ENCODE measurements around the gene DHRS4L2.
"Not testable (repeated sequence)": the region's sequence is repeated elsewhere in the genome, so short reads cannot be mapped to it uniquely, and the experiment has no call there.

DNA sequence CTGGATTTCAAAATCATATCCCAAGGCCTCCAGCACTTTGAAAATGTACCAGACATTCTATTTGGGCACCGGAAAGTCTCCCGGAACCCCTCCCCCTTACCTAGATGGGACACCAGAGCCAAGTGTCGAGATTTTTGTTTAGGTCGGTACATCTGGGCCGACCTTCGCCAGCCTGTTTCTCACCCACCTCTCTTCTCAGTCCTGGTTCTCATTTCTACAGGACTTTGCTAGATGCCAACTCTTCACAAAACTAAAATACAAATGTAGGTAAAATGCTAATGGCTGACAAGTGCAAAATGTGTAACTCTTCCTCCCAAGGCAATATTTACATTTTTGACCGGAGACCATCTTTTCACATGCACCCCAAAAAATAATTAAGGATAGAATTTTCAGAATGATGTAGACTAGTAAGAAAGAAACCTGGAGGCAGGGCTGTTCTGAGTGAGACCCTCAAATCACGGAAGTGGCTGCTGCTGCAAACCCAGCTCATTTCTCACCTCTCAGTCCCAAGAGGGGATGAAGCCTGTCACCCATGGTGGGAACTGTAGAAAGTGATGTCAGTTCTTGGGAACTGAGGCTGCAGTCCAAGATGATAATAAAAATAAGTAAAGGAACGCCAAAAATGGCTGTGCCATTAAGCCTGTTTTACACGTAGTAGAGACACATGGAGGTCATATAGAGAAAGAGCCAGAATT lies 48.4 kb downstream of the DHRS4L2 start:
- TF ChIP-seq, protein P1, sequence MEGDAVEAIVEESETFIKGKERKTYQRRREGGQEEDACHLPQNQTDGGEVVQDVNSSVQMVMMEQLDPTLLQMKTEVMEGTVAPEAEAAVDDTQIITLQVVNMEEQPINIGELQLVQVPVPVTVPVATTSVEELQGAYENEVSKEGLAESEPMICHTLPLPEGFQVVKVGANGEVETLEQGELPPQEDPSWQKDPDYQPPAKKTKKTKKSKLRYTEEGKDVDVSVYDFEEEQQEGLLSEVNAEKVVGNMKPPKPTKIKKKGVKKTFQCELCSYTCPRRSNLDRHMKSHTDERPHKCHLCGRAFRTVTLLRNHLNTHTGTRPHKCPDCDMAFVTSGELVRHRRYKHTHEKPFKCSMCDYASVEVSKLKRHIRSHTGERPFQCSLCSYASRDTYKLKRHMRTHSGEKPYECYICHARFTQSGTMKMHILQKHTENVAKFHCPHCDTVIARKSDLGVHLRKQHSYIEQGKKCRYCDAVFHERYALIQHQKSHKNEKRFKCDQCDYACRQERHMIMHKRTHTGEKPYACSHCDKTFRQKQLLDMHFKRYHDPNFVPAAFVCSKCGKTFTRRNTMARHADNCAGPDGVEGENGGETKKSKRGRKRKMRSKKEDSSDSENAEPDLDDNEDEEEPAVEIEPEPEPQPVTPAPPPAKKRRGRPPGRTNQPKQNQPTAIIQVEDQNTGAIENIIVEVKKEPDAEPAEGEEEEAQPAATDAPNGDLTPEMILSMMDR (conservative IDR thresholded peaks at IDR 0.05 in 1 of 2, IDR thresholded peaks at IDR 0.05 in 1 of 2; ENCODE audit: extremely low read depth in 1 of 2, insufficient read depth in 1 of 2, low read depth in 1 of 2, low read length in 2 of 2), result not testable (repeated sequence)
- TF ChIP-seq EZH2 (IDR thresholded peaks at IDR 0.05; ENCODE audit: borderline replicate concordance, low read length), result not testable (repeated sequence)

All from mammary epithelial cell (primary cell).